ELF-1 (cell line): Measurements from ENCODE around the gene EIF4A3.
"Not testable (repeated sequence)": the region's sequence is repeated elsewhere in the genome, so short reads cannot be mapped to it uniquely, and the experiment has no call there.

ENCODE experiments used
- DNase-seq: peaks from one replicate; pipeline ENCODE4 v3.0.0-alpha.2; 2016; ENCODE audit warnings: low read depth, low spot score

The EIF4A3 gene

DNA sequence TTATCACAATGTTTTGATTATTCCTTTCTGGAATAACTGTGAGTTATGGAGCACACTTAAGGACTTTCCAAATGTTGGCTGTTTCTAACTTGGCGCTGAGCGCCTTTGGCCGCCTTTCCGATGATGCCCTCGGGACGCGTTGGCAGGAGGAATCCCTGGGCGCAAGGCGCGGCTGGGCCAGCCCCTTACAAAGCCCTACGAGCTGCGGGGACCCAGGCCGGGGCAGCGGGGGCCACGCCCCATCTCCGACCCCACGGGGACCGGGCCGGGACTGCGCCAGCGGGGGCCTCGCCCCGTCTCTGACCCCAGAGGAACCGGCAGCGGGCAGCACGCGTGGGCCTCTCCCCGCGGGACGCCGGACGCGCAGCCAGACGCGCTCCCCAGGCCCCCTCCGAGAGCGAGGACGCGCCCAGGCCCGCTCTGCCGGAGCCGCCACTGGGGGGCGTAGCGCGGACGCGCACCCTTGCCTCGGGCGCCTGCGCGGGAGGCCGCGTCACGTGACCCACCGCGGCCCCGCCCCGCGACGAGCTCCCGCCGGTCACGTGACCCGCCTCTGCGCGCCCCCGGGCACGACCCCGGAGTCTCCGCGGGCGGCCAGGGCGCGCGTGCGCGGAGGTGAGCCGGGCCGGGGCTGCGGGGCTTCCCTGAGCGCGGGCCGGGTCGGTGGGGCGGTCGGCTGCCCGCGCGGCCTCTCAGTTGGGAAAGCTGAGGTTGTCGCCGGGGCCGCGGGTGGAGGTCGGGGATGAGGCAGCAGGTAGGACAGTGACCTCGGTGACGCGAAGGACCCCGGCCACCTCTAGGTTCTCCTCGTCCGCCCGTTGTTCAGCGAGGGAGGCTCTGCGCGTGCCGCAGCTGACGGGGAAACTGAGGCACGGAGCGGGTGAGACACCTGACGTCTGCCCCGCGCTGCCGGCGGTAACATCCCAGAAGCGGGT lies 45.6 kb downstream of the EIF4A3 start, which contains the start of gene GAA:
Gene GAA (plus strand): TSS at position 571 of the 935 bp plus-strand sequence. CDS start 3,006 bp downstream, outside the sequence.
- DNase-seq = peak; percentile 86

DNA sequence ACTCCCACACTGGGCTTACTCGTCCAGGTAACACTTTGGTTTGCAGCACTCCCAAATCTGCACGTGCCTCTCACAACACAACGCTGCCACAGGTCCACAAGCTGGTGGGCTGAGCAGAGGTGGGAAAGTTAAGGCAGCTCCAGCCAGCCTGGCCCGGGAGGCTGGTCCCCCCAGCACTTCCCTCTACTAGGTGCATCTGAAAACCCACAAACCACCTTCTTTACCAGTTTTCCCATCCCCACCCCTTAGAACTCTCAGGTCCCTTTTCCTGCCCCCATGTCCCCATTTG lies 46.9 kb downstream of the EIF4A3 start:
- no peak for DNase-seq

DNA sequence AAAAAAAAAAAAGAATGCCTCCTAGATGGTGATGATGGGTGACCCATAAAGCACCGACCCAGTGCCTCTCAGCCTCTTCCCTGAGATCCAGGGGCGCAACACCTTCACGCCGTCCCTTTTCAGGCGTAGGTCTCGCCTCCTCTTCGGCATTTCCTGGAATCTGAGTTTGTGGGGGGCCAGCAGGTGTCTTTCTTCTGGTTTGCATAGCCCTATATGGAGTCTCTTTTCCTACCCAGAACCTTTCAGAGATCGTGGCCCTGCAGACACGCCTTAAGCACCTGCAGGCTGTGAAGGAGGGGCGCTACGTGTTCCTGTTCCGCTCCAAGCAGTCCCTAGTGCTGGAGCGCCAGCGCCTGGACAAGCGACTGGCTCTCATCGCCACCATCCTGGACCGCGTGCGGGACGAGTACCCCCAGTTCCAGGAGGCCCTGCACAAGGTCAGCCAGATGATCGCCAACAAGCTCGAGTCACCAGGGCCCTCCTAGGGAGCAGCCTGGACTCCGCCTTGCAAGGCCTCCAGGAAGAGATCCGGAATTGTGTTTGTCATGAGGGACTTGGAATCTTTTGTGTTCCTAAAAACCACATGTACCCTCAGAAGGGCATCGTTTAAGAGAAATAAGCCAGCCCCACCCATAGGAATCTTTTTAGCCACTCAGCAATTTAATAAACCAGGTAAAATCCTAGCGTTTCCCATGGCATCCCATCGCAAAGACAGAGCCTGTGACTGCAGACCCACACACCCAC lies 47.5 kb downstream of the EIF4A3 start:
- DNase-seq = no peak

DNA sequence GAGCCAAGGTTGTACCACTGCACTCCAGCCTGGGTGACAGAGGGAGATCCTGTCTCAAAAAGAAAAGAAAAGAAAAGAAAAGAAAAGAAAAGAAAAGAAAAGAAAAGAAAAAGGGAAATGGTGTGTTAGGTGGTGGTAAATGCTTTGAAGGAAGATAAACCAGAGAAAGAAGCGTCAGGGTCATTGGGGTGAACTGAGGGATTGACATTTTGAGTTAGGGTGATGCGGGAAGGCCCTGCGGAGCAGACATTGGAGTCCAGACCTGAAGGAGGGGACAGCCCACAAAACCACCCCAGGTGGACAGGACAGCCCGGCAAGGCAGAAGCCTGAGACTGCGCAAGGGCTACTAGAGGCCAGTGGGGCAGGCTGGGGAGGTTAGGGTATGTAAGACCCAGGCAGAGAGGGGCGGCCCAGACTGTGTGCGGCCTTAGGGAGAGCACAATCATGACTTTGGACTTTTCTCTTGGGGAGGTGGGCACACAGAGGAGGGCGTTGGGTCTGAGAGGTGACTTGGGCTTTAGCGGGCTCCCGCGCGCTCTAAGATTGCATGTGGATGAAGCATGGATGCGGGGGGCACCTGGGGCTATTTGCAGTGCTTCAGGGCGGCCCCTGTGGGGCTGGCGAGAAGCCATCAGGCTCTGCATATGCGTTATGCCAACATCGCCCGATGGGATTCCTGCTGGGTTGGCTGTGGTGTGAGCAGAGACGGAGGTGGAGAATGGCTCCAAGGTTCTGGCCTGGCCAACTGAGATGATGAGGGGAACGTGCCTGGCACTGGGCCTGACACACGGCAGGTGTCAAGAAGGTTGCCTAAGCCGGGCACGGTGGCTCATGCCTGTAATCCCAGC lies 48.9 kb downstream of the EIF4A3 start:
- DNase-seq = no peak

DNA sequence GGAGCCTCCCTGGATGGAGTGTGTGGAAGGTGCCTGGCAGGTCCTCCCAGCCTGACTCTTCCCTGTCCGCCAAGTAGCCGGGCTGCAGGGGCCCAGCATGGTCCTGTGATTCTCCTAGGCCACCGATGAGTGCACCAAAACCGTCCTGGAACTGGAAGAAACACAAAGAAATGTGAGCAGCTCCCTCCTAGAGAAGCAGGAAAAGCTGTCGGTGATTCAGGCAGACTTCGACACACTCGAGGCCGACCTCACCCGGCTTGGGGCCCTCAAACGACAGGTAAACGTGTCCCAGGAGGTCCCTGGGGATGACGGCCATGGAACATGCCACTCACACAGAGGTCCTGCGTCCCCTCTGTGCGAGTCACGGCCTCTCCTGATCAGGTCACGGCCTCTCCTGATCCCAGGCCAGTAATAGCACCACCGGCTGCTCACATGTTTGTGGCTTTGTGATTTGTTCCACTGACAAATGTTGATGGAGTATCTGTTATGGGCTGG lies 49.8 kb downstream of the EIF4A3 start:
- DNase-seq = no peak

DNA sequence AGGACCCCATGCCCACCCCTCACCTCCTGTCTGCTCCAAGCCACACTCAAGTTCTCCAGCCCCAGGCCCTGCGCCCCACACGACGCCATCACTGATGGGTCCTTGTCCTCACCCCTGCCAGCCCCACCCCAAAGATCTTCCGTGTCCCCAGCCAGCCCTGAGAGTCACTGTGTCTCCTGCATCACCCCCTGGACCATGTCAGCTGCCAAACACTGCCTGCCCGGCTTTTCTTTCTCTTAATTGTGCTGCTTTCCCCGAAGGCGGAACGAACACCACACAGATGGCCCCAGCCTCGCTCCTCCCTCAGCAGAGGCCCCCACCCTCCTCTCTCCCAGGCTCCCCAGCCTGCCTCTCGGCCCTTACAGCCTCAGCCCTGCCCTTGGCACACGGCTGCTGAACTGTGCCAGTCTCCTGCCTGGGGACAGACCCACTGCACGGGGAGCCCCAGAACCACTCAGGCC lies 50.3 kb downstream of the EIF4A3 start:
- no peak for DNase-seq

DNA sequence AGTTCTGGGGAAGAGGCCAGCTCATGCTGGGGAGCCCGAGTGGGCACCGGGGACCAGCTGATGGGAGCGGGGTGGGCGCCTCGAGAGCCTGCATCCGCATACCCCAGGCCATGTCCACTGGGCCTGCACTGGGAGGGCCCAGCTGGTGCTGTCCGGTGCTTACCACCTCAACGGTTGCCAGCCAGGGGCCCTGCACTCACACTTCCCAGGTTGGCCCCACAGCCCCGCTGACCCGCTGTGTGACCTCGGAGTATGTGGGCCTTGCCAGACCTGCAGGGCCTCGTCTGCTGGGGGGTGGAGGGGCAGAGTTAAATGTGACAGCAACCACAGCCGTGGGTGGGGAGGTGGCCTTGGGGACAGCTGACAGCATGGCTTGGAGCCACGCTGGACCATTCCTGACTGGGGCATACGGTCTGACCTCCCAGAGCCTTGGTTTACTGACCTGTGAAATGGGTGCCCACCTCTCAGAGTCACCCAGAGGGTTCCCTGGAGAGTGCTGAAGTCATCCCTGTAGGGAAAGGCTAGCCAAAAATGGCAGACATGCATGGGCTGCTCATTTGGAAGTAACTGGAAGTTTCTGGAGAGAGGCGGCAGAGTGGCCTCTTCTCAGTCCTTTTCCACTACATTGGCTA lies 51.0 kb downstream of the EIF4A3 start:
- DNase-seq = no peak

DNA sequence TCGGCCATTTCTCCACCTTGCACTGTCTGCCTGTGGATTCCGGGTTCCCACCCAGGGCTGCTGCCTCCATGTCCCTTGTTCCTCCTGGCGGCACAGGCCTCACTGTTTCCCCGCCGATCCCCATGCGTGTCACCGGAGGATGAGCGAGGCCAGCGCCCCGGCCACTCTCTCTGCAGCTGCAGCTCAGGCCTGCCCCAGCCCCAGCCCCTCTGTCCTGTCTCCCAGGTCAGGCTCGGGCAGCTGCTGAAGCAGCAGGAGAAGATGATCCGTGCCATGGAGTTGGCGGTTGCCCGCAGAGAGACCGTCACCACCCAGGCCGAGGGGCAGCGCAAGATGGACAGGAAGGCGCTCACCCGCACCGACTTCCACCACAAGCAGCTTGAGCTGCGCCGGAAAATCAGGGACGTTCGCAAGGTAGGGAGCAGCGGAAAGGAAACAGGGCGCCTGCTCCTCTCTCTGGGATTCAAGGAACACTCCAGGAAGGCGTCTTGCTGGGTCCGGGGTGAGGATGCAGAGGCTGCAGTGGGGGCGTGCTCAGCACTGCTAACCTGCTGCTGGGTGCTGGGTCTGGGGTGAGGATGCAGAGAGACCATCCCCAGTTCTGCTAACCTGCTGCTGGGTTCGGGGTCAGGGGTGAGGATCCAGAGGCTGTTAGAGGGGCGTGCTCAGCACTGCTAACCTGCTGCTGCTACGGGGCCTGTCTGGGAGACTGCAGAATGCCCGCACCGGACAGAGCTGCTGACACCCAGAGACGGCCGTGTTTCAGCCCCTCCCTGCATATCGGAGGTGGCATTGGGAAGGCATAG lies 51.7 kb downstream of the EIF4A3 start:
- DNase-seq = no peak

DNA sequence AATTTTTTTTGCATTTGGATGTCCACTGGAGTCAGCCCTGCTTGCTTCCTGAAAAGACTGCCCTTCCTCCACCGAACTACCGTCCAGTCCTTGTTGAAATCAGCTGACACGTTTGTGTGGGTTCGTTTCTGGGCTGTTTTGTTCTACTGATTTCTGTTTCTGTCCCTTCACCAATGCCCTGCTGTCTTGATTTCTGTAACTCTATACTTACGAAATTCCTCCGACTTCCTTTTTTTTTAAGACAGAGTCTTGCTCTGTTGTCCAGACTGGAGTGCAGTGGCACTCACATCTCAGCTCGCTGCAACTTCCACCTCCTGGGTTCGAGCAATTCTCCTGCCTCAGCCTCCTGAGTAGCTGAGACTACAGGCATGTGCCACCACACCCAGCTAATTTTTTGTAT lies 54.0 kb downstream of the EIF4A3 start:
- no peak for DNase-seq

DNA sequence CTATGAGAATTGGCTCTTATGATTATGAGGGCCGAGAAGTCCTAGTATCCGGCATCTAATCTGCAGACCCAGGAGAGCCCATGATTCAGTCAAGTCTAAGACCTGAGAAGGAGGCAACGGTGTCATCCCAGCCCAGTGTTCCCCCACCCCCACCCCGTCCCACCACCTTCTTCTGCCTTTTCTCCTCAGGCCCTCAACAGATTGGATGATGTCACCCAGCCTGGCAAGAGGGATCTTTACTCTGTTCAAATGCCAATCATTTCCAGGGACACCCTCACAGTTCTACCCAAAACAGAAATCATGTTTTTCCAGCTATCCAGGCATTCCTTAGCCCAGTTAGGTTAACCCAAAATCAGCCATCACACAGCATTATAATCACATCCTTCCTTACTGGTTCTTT lies 55.6 kb downstream of the EIF4A3 start:
- no peak for DNase-seq

DNA sequence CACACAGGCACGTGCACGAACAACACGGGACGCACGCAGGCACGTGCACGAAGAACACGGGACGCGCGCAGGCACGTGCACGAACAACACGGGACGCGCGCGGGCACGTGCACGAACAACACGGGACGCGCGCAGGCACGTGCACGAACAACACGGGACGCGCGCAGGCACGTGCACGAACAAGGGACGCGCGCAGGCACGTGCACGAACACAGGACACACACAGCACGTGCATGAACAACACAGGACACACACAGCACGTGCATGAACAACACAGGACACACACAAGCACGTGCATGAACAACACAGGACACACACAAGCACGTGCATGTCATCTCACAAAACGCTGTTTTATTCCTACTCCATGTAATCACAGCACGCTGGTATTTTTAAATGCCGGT lies 56.8 kb downstream of the EIF4A3 start:
- not testable (repeated sequence) for DNase-seq

DNA sequence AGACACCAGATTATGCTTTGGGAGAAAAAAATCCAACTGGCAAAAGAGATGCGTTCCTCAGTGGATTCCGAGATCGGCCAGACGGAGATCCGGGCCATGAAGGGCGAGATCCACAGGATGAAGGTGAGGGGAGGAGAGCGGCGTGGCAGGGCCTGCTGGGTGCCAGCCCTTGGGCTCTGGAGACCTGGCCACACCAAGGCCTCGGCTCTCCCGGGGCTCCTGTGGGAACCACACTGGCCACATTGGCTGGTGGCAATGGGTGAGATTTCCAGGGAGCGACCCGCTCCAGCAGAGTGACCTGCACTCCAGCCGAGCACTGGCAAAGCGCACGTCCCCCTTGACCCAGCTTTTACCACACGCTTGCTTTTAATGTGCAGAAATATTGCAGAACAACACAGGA lies 57.2 kb downstream of the EIF4A3 start:
- DNase-seq = no peak

DNA sequence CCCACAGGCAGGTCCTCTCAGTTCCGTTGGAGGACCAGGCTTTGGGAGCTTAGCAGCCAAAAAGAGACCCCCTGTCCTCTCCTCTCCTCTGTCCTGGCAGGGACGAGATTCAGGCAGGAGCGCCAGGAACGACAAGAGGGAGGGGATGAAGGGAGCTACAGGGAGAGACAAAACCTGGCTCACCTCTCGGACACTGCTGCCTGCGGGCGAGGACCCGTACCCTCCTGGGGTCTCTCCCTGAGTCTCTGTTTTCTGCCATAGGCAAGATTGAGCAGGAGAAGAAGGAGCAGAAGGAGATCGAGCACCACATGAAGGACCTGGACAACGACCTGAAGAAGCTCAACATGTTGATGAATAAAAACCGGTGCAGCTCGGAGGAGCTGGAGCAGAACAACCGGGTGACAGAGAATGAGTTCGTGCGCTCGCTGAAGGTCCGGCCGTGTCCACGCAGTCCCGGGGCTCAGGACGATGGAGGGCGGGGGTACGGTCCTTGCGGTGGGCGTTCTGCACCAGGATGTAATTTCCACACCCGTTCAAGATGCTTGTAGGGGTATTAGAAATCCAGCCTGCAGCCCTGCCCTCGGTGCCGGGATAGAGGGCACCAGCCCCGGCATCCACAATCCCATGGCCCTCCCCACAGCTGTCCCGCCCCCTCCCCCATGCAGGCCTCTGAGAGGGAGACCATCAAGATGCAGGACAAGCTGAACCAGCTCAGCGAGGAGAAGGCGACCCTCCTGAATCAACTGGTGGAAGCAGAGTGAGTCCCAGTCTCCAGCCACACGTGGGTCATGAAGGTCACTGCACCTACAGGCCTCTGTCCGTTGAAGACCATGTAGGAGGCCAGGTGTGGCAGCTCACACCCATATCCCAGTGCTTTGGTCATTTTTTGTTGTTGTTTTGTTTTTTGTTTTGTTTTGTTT lies 59.3 kb downstream of the EIF4A3 start:
- no peak for DNase-seq

DNA sequence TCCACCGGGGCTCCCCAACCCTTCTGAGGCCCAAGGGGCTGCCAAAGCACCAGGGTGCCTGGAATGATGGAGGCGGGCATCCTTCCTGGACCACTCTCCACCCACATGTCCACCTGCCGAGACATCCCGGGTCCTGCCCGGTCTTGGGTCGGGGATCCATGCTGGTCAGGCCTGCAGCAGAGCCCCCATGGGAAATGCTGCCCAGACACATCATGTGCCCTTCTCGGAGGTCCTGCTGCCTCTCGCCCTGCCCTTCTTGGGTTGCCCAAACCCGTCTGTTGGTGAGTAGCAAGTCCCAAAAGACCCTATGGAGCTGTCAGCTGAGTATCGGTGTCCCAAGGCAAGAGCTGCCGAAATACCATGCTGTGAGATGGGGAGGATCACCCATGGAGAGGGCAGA lies 60.3 kb downstream of the EIF4A3 start:
- no peak for DNase-seq

DNA sequence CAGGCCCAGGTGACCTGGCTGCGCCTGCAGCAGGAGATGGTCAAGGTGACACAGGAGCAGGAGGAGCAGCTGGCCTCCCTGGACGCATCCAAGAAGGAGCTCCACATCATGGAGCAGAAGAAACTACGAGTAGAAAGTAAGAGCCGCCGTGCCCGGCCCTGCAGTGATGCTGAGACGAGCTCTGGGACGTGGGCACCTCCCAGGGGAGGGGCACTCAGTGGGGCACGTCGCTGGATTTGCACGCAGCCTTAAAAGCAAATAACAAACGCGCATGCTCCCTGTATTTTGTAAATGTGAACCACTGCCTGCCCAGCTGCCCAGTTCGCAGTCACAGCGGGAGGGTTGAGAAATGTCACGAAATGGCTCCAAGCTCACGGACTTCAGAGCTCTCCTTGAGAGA lies 60.8 kb downstream of the EIF4A3 start:
- no peak for DNase-seq

DNA sequence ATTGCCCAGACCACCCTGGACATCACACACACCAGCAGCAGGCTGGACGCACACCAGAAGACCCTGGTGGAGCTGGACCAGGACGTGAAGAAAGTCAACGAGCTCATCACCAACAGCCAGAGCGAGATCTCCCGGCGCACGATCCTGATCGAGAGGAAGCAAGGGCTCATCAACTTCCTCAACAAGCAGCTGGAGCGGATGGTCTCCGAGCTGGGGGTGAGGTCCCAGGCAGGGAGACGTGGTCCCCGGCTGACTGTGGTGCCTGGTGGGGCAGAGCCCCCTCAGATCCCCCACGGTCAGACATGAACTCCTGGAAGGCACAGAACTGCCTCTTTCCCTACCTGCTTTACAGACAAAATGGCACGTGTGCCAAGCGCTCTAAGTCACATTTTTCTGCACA lies 62.2 kb downstream of the EIF4A3 start:
- DNase-seq = no peak
